ENCODE measurements around the gene CDH15.

The CDH15 gene

DNA sequence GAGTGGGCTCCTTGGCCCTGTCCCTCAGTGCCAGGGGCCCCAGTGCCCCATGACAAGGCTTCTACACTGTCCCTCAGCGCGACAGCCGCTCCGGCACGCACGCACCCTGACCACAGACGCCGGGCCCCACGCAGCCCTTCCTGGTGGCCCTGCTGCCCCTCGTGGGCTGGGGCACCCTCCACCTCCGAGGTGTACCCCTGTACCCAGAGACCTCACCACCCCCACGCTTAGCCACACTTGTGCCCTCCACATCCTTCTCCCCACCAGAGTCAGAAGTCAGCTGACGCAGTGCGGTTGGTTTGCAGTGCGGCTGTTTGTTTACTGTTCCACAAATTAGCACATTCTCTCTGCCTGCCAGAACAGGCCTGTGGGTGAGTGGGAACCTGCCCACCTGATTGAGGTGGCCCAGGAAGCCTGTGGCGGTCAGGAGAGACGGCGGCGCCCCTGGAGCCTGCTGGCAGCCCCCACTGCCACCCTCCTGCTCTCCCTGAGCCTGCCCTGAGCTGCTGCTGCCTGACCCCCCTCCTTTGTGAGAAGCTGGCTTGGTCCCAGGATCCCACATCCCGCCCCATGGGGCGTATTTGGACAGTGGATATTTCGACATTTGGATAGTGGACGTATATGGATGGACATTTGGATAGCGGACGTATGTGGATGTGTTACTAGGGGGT, 38.0 kb upstream of the CDH15 start:
- no peak for ATAC-seq
- no peak for TF ChIP-seq ESRRG (CRISPR knock-in tag; IDR thresholded peaks at IDR 0.05)

- TF ChIP-seq, protein P1, sequence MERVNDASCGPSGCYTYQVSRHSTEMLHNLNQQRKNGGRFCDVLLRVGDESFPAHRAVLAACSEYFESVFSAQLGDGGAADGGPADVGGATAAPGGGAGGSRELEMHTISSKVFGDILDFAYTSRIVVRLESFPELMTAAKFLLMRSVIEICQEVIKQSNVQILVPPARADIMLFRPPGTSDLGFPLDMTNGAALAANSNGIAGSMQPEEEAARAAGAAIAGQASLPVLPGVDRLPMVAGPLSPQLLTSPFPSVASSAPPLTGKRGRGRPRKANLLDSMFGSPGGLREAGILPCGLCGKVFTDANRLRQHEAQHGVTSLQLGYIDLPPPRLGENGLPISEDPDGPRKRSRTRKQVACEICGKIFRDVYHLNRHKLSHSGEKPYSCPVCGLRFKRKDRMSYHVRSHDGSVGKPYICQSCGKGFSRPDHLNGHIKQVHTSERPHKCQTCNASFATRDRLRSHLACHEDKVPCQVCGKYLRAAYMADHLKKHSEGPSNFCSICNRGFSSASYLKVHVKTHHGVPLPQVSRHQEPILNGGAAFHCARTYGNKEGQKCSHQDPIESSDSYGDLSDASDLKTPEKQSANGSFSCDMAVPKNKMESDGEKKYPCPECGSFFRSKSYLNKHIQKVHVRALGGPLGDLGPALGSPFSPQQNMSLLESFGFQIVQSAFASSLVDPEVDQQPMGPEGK (CRISPR knock-in tag; IDR thresholded peaks at IDR 0.05; ENCODE audit: borderline replicate concordance) = no peak
- TF ChIP-seq GLIS3 (CRISPR knock-in tag; IDR thresholded peaks at IDR 0.05) (no peak), TCF4 (CRISPR knock-in tag; IDR thresholded peaks at IDR 0.05; ENCODE audit: borderline replicate concordance) (no peak), SNAI2 (CRISPR knock-in tag; IDR thresholded peaks at IDR 0.05) (no peak), ZFP30 (CRISPR knock-in tag; IDR thresholded peaks at IDR 0.05) (no peak), TOX (CRISPR knock-in tag; IDR thresholded peaks at IDR 0.05; ENCODE audit: borderline replicate concordance) (no peak), CREB5 (CRISPR knock-in tag; IDR thresholded peaks at IDR 0.05; ENCODE audit: low read depth) (no peak), ZNF8 (CRISPR knock-in tag; IDR thresholded peaks at IDR 0.05) (no peak), BACH2 (CRISPR knock-in tag; IDR thresholded peaks at IDR 0.05; ENCODE audit: borderline replicate concordance) (no peak), ISL1 (CRISPR knock-in tag; IDR thresholded peaks at IDR 0.05) (no peak), ZC3H10 (CRISPR knock-in tag; IDR thresholded peaks at IDR 0.05) (no peak), OSR1 (CRISPR knock-in tag; IDR thresholded peaks at IDR 0.05) (no peak), RARB (CRISPR knock-in tag; IDR thresholded peaks at IDR 0.05) (no peak)
- TF ChIP-seq, protein P2, sequence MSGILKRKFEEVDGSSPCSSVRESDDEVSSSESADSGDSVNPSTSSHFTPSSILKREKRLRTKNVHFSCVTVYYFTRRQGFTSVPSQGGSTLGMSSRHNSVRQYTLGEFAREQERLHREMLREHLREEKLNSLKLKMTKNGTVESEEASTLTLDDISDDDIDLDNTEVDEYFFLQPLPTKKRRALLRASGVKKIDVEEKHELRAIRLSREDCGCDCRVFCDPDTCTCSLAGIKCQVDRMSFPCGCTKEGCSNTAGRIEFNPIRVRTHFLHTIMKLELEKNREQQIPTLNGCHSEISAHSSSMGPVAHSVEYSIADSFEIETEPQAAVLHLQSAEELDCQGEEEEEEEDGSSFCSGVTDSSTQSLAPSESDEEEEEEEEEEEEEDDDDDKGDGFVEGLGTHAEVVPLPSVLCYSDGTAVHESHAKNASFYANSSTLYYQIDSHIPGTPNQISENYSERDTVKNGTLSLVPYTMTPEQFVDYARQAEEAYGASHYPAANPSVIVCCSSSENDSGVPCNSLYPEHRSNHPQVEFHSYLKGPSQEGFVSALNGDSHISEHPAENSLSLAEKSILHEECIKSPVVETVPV (CRISPR knock-in tag; IDR thresholded peaks at IDR 0.05) = no peak
- TF ChIP-seq, protein P3, sequence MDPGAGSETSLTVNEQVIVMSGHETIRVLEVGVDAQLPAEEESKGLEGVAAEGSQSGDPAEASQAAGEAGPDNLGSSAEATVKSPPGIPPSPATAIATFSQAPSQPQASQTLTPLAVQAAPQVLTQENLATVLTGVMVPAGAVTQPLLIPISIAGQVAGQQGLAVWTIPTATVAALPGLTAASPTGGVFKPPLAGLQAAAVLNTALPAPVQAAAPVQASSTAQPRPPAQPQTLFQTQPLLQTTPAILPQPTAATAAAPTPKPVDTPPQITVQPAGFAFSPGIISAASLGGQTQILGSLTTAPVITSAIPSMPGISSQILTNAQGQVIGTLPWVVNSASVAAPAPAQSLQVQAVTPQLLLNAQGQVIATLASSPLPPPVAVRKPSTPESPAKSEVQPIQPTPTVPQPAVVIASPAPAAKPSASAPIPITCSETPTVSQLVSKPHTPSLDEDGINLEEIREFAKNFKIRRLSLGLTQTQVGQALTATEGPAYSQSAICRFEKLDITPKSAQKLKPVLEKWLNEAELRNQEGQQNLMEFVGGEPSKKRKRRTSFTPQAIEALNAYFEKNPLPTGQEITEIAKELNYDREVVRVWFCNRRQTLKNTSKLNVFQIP (CRISPR knock-in tag; IDR thresholded peaks at IDR 0.05; ENCODE audit: borderline replicate concordance, low read depth) = no peak
- no peak for ATAC-seq
These were observed 37.3 kb upstream of the CDH15 start for GRCh38 chr16:89134269-89134668.

GRCh38 chr16:89135166-89135565, 36.4 kb upstream of the CDH15 start:
- ATAC-seq = no peak
- no peak for TF ChIP-seq ESRRG (CRISPR knock-in tag; IDR thresholded peaks at IDR 0.05)
- no peak for TF ChIP-seq ZFP3 (CRISPR knock-in tag; IDR thresholded peaks at IDR 0.05)
- no peak for TF ChIP-seq SNAI2 (CRISPR knock-in tag; IDR thresholded peaks at IDR 0.05)
- TF ChIP-seq, protein P4, sequence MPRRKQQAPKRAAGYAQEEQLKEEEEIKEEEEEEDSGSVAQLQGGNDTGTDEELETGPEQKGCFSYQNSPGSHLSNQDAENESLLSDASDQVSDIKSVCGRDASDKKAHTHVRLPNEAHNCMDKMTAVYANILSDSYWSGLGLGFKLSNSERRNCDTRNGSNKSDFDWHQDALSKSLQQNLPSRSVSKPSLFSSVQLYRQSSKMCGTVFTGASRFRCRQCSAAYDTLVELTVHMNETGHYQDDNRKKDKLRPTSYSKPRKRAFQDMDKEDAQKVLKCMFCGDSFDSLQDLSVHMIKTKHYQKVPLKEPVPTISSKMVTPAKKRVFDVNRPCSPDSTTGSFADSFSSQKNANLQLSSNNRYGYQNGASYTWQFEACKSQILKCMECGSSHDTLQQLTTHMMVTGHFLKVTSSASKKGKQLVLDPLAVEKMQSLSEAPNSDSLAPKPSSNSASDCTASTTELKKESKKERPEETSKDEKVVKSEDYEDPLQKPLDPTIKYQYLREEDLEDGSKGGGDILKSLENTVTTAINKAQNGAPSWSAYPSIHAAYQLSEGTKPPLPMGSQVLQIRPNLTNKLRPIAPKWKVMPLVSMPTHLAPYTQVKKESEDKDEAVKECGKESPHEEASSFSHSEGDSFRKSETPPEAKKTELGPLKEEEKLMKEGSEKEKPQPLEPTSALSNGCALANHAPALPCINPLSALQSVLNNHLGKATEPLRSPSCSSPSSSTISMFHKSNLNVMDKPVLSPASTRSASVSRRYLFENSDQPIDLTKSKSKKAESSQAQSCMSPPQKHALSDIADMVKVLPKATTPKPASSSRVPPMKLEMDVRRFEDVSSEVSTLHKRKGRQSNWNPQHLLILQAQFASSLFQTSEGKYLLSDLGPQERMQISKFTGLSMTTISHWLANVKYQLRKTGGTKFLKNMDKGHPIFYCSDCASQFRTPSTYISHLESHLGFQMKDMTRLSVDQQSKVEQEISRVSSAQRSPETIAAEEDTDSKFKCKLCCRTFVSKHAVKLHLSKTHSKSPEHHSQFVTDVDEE (CRISPR knock-in tag; IDR thresholded peaks at IDR 0.05) = no peak
- no peak for TF ChIP-seq ZFP30 (CRISPR knock-in tag; IDR thresholded peaks at IDR 0.05)

Data from SK-N-SH treated with all-trans-retinoic acid at 6 μM for 48 hours (cell line).